HCT116 (cell line): ENCODE measurements around the gene NET1. TPM values are rescaled to one million over a fixed set of nuclear protein-coding genes. Genes with fewer than 3 reads are reported as not detected.

Source experiments
- ATAC-seq: fragments of 200-7000 bp; cut with Tn5 transposase; 2 replicates; pipeline ENCODE4 v1.9.1; 2020; ENCODE audit warnings: mild to moderate bottlenecking, moderate library complexity
- BruUV-seq: library from RNA; stranded (reverse); fragments of 400-500 nt; replicated peaks from 2 replicates; lab custom pipeline; 2021; lab: Mats Ljungman, UMichigan
- CTCF ChIA-PET: fragments of 300-600 bp; sonication (Branson Sonifier 250); formaldehyde crosslinking; loops from one replicate; lab custom pipeline; 2021; ENCODE audit warnings: antibody characterized with exemption; lab: Charles Lee
- POLR2A ChIA-PET: fragments of 300-600, 350-600 bp; sonication (Branson Sonifier 250); formaldehyde crosslinking; loops from one replicate; lab custom pipeline; 2021; ENCODE audit warnings: antibody characterized with exemption; lab: Charles Lee
- RAD21 ChIA-PET, 2 experiments: fragments of 300-600 bp; sonication (Branson Sonifier 250); formaldehyde crosslinking; loops; one replicate each; lab custom pipeline; 2023; ENCODE audit warnings: low total read pairs in 2 of 2; ENCODE audit not compliant: uncharacterized antibody in 2 of 2, unreplicated experiment in 2 of 2, low non-redundant PET in 1 of 2; lab: Charles Lee
- DNase-seq: peaks from one replicate; pipeline ENCODE4 v3.0.0-alpha.2; 2010; ENCODE audit warnings: low read depth, low spot score
- H2AFZ ChIP-seq: fragments of 200-600 bp; shearing (Covaris generic), sonication (generic); 2 replicates; pipeline ENCODE4 v1.6.1; 2017; ENCODE audit warnings: low read depth, mixed run types, mixed read lengths, antibody characterized with exemption, low read length; ENCODE audit not compliant: poor library complexity, severe bottlenecking
- H3K27ac ChIP-seq: 2 replicates; pipeline ENCODE4 v1.5.1; 2012; ENCODE audit warnings: low read depth, low read length
- H3K27me3 ChIP-seq: fragments of 200-600 bp; sonication (generic); 2 replicates; pipeline ENCODE4 v1.6.1; 2016; ENCODE audit warnings: mixed run types, low read length, mixed read lengths; ENCODE audit not compliant: insufficient read depth
- H3K36me3 ChIP-seq, 2 experiments: fragments of 200-500 bp in 1 of 2; fragments of 200-600 bp in 1 of 2; sonication (Bioruptor generic) in 1 of 2; sonication (generic) in 1 of 2; 2 replicates each; pipeline versions ENCODE4 v1.5.1 to v1.6.1; 2014 to 2016; ENCODE audit warnings: low read length in 2 of 2, inconsistent platforms in 1 of 2, mixed read lengths in 1 of 2, mixed run types in 1 of 2; ENCODE audit not compliant: insufficient read depth in 2 of 2, control insufficient read depth in 1 of 2
- H3K4me1 ChIP-seq, 2 experiments: fragments of 200-600 bp in 1 of 2; sonication (generic) in 1 of 2; 2 replicates each; pipeline versions ENCODE4 v1.5.1 to v1.6.1; 2012 to 2017; ENCODE audit warnings: low read length in 2 of 2, inconsistent platforms in 1 of 2, mild to moderate bottlenecking in 1 of 2, mixed read lengths in 1 of 2, mixed run types in 1 of 2, moderate library complexity in 1 of 2; ENCODE audit not compliant: insufficient read depth in 2 of 2, control insufficient read depth in 1 of 2
- H3K4me2 ChIP-seq: fragments of 200-600 bp; sonication (generic); 2 replicates; pipeline ENCODE4 v1.6.1; 2017; ENCODE audit warnings: mixed run types, low read length, mixed read lengths
- H3K4me3 ChIP-seq, 2 experiments: fragments of 200-600 bp in 1 of 2; sonication (generic) in 1 of 2; replicated peaks in 1 of 2; 2 replicates each; pipeline ENCODE4 v1.5.1; 2011 to 2016; ENCODE audit warnings: low read length in 2 of 2, control low read depth in 1 of 2, low read depth in 1 of 2, mild to moderate bottlenecking in 1 of 2, mixed read lengths in 1 of 2, mixed run types in 1 of 2
- H3K79me2 ChIP-seq: fragments of 200-600 bp; sonication (generic); 2 replicates; pipeline ENCODE4 v1.6.1; 2017; ENCODE audit warnings: mild to moderate bottlenecking, mixed run types, low read length, moderate library complexity, mixed read lengths; ENCODE audit not compliant: insufficient read depth
- H3K9ac ChIP-seq: fragments of 200-600 bp; sonication (generic); 2 replicates; pipeline ENCODE4 v1.6.1; 2016; ENCODE audit warnings: low read length, mixed read lengths
- H3K9me2 ChIP-seq: fragments of 200-600 bp; sonication (generic), shearing (Covaris generic); 2 replicates; pipeline ENCODE4 v1.6.1; 2017; ENCODE audit warnings: mixed run types, mild to moderate bottlenecking, moderate library complexity; ENCODE audit not compliant: insufficient read depth
- H3K9me3 ChIP-seq, 2 experiments: fragments of 200-500 bp in 1 of 2; fragments of 200-600 bp in 1 of 2; sonication (Bioruptor generic) in 1 of 2; sonication (generic) in 1 of 2; 2 replicates each; pipeline ENCODE4 v1.6.1; 2014 to 2017; ENCODE audit warnings: low read length in 2 of 2, mixed read lengths in 2 of 2, inconsistent platforms in 1 of 2, low read depth in 1 of 2, mild to moderate bottlenecking in 1 of 2, mixed run types in 1 of 2, moderate library complexity in 1 of 2; ENCODE audit not compliant: control insufficient read depth in 1 of 2, insufficient read depth in 1 of 2
- H4K20me1 ChIP-seq: fragments of 200-600 bp; sonication (generic), shearing (Covaris generic); 2 replicates; pipeline ENCODE4 v1.6.1; 2017; ENCODE audit warnings: mixed run types, mild to moderate bottlenecking, moderate library complexity; ENCODE audit not compliant: insufficient read depth
- ATF3 ChIP-seq: IDR thresholded peaks from 2 replicates; pipeline ENCODE4 v1.6.1; 2012
- EZH2 ChIP-seq: fragments of 200-600 bp; sonication (generic); IDR thresholded peaks from 2 replicates; pipeline ENCODE4 v1.6.1; 2017; ENCODE audit warnings: antibody characterized with exemption, mixed run types
- JUND ChIP-seq: IDR thresholded peaks from 2 replicates; pipeline ENCODE4 v1.6.1; 2012
- RAD21 ChIP-seq: IDR thresholded peaks from 2 replicates; pipeline ENCODE4 v1.6.1; 2012; ENCODE audit warnings: low read depth, mild to moderate bottlenecking
- SRF ChIP-seq: IDR thresholded peaks from 2 replicates; pipeline ENCODE4 v1.6.1; 2012; ENCODE audit warnings: low read depth
- YY1 ChIP-seq: IDR thresholded peaks from 2 replicates; pipeline ENCODE4 v1.6.1; 2011; ENCODE audit warnings: low read length, low read depth, moderate library complexity, mild to moderate bottlenecking; ENCODE audit not compliant: insufficient replicate concordance; ENCODE audit errors: extremely low read depth
- ZFX ChIP-seq: fragments of 450-650 bp; IDR thresholded peaks from 2 replicates; pipeline ENCODE4 v1.6.1; 2017
- intact Hi-C: fragments of 100-400 bp; cut with micrococcal nuclease; formaldehyde crosslinking; loops from 2 replicates; pipeline ENCODE4 v1.10.0; 2022
- total RNA-seq: library from RNA; stranded (reverse); gene quantifications from one replicate; pipeline ENCODE4 v1.2.1, GENCODE V29; 2021; ENCODE audit not compliant: unreplicated experiment
- TF ChIP-seq, protein P1 (sequence below): IDR thresholded peaks from 2 replicates; pipeline ENCODE4 v1.6.1; 2012; ENCODE audit warnings: low read depth
- TF ChIP-seq, protein P2 (sequence below): IDR thresholded peaks from 2 replicates; pipeline ENCODE4 v1.6.1; 2011; ENCODE audit warnings: mild to moderate bottlenecking, low read length, moderate library complexity; ENCODE audit not compliant: insufficient replicate concordance; ENCODE audit errors: extremely low read depth
- TF ChIP-seq, protein P3 (sequence below): IDR thresholded peaks from 2 replicates; pipeline ENCODE4 v1.6.1; 2012

The NET1 gene
- total RNA-seq, 1 experiment from 2014 or later, result 51.2 TPM

DNA sequence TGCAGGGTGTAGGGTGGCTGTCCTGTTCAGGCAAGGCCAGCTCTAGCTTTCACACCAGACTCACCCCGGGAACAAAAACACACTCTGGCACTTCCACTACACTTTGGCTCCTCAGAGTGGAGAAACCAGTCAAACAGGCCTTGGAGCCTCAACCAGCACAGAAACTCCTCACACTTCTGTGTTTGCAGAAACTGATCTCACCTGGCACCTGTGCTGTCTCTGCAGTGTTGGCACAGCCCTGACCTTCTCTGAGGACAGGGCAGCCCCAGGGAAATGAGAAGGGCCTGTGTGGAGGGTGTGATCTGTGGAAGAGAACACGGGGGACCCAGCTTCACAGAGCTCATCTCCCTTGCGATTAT, 91.1 kb downstream of the NET1 start (continued):
- TF ChIP-seq YY1 (no peak), ZFX (no peak), EZH2 (no peak), JUND (no peak)
- TF ChIP-seq, protein P1, sequence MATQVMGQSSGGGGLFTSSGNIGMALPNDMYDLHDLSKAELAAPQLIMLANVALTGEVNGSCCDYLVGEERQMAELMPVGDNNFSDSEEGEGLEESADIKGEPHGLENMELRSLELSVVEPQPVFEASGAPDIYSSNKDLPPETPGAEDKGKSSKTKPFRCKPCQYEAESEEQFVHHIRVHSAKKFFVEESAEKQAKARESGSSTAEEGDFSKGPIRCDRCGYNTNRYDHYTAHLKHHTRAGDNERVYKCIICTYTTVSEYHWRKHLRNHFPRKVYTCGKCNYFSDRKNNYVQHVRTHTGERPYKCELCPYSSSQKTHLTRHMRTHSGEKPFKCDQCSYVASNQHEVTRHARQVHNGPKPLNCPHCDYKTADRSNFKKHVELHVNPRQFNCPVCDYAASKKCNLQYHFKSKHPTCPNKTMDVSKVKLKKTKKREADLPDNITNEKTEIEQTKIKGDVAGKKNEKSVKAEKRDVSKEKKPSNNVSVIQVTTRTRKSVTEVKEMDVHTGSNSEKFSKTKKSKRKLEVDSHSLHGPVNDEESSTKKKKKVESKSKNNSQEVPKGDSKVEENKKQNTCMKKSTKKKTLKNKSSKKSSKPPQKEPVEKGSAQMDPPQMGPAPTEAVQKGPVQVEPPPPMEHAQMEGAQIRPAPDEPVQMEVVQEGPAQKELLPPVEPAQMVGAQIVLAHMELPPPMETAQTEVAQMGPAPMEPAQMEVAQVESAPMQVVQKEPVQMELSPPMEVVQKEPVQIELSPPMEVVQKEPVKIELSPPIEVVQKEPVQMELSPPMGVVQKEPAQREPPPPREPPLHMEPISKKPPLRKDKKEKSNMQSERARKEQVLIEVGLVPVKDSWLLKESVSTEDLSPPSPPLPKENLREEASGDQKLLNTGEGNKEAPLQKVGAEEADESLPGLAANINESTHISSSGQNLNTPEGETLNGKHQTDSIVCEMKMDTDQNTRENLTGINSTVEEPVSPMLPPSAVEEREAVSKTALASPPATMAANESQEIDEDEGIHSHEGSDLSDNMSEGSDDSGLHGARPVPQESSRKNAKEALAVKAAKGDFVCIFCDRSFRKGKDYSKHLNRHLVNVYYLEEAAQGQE, result no peak
- TF ChIP-seq, all 23 proteins: peak for 0

DNA sequence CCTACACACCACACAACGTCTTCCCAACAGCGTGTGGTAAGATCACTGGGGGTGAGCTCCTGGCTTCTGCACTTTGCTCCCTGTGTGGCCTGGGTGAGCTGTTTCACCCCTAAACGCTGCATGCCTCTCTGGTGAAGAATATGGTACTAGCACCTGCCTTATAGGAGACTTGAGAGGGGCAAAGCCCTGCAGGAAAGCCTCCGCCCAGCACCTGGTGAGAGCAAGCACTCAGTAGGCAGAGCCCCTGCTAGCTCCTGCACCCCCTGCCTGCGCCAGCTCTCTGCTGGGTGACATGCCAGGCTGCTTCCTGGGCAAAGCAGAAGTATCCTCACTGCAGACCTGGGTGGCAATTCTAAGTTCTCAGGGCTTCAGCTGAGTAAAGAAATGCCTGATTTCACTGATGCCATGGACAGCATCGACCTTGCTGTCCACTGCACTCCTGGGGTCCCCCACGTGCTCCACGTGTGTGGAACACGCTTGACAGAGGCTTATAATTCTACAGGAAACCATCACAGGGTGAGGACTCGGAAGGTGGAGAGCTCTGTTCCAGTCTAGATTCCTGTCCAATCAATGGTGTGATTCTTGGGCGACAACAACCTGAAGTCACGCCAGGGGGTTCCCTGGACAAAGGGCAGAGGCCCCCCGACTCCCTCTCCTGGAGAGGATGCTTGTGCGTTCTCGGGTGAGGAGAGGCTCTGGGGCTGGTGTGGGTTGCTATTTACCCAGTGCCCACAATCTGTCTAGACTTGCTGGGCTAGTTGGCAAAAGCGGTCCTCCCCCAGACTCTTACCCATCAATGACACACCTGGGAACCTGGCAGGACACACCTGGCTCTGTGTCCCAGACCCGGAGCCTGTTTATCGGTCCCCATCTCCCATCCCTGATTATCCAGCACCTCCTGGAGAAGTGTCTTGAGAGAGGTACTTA, 92.1 kb downstream of the NET1 start:
- H3K27ac ChIP-seq, result no peak overlapping the region
- no TSS peak for BruUV-seq
- H3K9me3 ChIP-seq, result no peaks in the 10 kb centered on the region
- no peak overlapping the region for H2AFZ ChIP-seq
- no peaks in the 10 kb centered on the region for H3K9me2 ChIP-seq
- ChIA-PET POLR2A (no interaction called here), RAD21 (no interaction called here), CTCF (no interaction called here)
- no peak overlapping the region for H3K4me3 ChIP-seq
- no peaks in the 10 kb centered on the region for H3K36me3 ChIP-seq
- intact Hi-C loops, result no loop called here
- ATAC-seq, result no peak
- peaks cover 0 to 3% of the 10 kb centered on the region in 2 experiments; a peak in 1 of 4 replicates for H3K4me1 ChIP-seq
- TF ChIP-seq, protein P2, sequence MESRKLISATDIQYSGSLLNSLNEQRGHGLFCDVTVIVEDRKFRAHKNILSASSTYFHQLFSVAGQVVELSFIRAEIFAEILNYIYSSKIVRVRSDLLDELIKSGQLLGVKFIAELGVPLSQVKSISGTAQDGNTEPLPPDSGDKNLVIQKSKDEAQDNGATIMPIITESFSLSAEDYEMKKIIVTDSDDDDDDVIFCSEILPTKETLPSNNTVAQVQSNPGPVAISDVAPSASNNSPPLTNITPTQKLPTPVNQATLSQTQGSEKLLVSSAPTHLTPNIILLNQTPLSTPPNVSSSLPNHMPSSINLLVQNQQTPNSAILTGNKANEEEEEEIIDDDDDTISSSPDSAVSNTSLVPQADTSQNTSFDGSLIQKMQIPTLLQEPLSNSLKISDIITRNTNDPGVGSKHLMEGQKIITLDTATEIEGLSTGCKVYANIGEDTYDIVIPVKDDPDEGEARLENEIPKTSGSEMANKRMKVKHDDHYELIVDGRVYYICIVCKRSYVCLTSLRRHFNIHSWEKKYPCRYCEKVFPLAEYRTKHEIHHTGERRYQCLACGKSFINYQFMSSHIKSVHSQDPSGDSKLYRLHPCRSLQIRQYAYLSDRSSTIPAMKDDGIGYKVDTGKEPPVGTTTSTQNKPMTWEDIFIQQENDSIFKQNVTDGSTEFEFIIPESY, result no peak
- TF ChIP-seq ATF3, result no peak
- TF ChIP-seq, protein P3, sequence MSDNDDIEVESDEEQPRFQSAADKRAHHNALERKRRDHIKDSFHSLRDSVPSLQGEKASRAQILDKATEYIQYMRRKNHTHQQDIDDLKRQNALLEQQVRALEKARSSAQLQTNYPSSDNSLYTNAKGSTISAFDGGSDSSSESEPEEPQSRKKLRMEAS, result no peak
- TF ChIP-seq RAD21, result no peak
- no peak for TF ChIP-seq JUND
- no peak for TF ChIP-seq SRF
- TF ChIP-seq, all 23 proteins: peak for 0
- peaks cover 32% of the 10 kb centered on the region; the same call in 1 of the 2 replicates for H3K27me3 ChIP-seq
- no peak for DNase-seq
- no peaks in the 10 kb centered on the region for H3K79me2 ChIP-seq
- no peak overlapping the region for H3K9ac ChIP-seq
- H4K20me1 ChIP-seq, result no peaks in the 10 kb centered on the region
- no peak overlapping the region for H3K4me2 ChIP-seq
